Astrocyte of the cerebellum (primary cell): ENCODE data around the gene CSNK1A1L.
A peak's percentile ranks its signal among the peaks of the same experiment; 100 is the strongest.

Experiments used
- DNase-seq: peaks from one replicate; pipeline ENCODE4 v3.0.0-alpha.2; 2011; ENCODE audit warnings: low read depth
- H3K4me3 ChIP-seq: 2 replicates; pipeline ENCODE4 v1.5.1; 2011; ENCODE audit warnings: mild to moderate bottlenecking, low read depth, low read length, moderate library complexity
- CTCF ChIP-seq: IDR thresholded peaks from 2 replicates; pipeline ENCODE4 v1.5.1; 2012; ENCODE audit warnings: low read length, low read depth, moderate library complexity, mild to moderate bottlenecking; ENCODE audit errors: missing control alignments
- in situ Hi-C: cut with HindIII; loops from 2 replicates; pipeline ENCODE4 v1.10.0; 2017; ENCODE audit warnings: low sequenced_read_pairs

CSNK1A1L gene

GRCh38 chr13:37141011-37141410 lies 35.5 kb upstream of the CSNK1A1L start:
- no peak overlapping the region for H3K4me3 ChIP-seq
- no peak for TF ChIP-seq CTCF
- DNase-seq: no peak
- in situ Hi-C loops: no loop called here

GRCh38 chr13:37139356-37139755 lies 33.9 kb upstream of the CSNK1A1L start:
- no peak for DNase-seq
- in situ Hi-C loops: no loop called here
- no peak for TF ChIP-seq CTCF
- H3K4me3 ChIP-seq: no peak overlapping the region

DNA sequence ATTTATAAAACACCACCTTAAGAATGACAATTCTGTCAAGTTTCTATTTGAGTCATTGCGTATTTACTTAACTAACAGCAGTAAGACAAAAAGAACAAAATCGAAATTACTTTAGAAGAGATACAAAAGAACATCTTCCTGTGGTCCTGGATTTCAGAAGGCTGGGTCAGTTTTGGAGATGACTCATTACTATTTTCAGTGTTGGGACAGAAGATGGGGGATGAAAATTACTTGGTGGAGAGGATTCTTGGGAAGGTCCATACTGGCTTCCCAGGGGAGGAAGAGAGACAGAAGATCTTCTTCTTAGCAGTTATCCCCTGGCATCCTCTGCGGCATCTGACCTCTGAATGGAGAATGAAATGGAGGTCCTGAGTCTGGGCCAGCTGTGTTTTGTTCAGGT lies 33.5 kb upstream of the CSNK1A1L start:
- no peak for DNase-seq
- no peak overlapping the region for H3K4me3 ChIP-seq
- TF ChIP-seq CTCF: no peak
- in situ Hi-C loops: no loop called here

GRCh38 chr13:37138169-37138568 lies 32.7 kb upstream of the CSNK1A1L start:
- H3K4me3 ChIP-seq: no peak overlapping the region
- in situ Hi-C loops: no loop called here
- DNase-seq: no peak
- peak; percentile 31 for TF ChIP-seq CTCF

GRCh38 chr13:37136633-37137032 lies 31.2 kb upstream of the CSNK1A1L start:
- in situ Hi-C loops: no loop called here
- no peak for DNase-seq
- TF ChIP-seq CTCF: no peak
- H3K4me3 ChIP-seq: no peak overlapping the region

- no peak for DNase-seq
- H3K4me3 ChIP-seq: no peak overlapping the region
- TF ChIP-seq CTCF: no peak
- in situ Hi-C loops: no loop called here
Measured at GRCh38 chr13:37136187-37136586, 30.7 kb upstream of the CSNK1A1L start.
